GM18517 (cell line): Measurements from ENCODE around the gene FCHO2.

Source experiments
- ATAC-seq: cut with Tn5 transposase; IDR thresholded peaks from one replicate; pipeline ENCODE4 v1.9.1; 2021; ENCODE audit warnings: mild to moderate bottlenecking, moderate library complexity; ENCODE audit not compliant: unreplicated experiment

The FCHO2 gene

DNA sequence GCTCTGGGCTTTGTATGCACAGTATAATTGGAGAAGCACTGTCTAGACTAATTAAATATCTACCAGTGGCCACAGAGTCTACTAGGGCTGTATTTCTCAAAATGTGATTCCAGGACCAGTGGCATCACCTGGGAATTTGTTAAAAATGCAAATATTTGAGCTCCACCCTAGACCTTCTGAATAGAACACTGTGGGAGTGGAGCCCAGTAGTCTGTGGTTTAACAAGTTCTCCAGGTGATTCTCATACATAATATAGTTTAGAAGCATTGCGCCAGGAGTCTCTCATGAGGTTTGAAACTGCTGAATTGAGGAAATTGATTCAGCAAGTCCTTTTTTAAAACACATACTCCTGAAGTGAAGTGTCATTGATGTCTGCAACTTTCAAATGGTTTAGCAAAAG lies 74.7 kb downstream of the FCHO2 start:
- ATAC-seq = no peak

- no peak for ATAC-seq
Observed at GRCh38 chr5:73030995-73031394, 75.2 kb downstream of the FCHO2 start.

DNA sequence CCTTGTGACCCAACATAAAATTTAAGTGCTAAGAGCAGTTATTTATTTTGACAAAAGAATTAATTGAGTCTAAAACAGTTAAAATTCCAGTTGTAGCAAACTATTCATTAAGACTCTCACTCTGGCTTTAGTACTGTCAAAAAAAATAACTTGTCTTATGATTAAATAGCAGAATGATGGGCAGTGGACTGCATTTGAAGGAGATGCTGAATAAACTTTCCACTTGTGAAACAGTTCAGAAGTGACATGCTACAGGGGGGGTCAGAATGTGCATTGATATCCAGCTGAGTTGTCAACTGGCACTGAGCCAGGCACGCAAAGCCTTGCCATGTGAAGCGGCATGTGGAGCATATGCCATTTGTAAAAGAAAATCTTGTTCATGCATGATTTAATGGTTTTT lies 76.0 kb downstream of the FCHO2 start:
- no peak for ATAC-seq

DNA sequence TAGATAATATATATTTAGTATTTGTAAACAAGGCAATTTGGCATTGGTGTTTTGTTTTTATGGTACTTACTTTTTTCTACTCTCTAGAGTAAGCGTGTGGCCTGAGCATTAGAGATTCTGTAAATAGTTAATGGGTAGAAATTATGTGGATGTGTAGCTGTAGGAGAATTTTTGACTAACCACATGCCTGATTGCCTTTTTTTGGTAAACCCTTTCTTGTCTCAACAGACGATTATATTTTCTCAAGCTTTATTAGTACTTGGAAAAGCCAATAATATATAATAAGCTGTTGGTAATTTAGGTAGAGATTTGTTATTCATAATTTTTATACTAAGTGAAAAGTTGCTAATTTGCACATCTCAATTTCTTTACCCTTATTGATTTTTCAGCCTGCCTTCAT lies 76.8 kb downstream of the FCHO2 start:
- no peak for ATAC-seq

DNA sequence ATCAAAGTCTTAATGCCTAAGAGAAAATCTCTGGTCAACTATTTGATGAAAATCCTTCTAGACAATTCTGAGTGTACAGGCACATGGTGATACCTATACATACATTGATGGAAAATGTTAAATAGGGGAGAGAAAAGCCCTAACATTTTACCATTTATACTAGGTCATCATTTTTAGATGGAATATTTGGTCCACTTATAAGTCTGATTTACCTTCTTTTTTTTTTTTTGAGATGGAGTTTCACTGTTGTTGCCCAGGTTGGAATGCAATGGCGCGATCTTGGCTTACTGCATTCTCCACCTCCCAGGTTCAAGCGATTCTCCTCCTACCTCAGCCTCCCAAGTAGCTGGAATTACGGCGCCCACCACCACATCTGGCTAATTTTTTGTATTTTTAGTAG lies 81.7 kb downstream of the FCHO2 start:
- ATAC-seq = no peak

DNA sequence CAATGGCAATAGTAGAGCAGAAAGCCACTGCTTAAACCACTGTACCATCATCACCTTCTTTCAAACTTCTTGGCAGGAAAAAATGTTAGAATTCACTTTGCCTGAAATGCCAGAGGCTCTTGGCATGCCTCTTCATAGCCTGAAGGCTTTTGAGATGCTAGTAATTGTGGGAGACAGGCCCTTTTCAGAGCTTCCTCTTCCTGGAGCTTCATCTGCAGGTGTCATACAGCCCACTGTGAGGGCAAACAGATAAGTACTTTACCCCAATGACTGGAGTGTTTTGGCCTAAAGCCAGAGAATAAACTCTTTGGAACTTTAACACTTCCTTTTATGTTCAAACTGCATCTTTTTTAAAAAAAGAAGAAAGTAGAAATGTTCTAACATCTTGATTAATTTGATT lies 83.2 kb downstream of the FCHO2 start:
- ATAC-seq = no peak

- ATAC-seq = no peak
Observed at GRCh38 chr5:73042993-73043392, 87.2 kb downstream of the FCHO2 start.

DNA sequence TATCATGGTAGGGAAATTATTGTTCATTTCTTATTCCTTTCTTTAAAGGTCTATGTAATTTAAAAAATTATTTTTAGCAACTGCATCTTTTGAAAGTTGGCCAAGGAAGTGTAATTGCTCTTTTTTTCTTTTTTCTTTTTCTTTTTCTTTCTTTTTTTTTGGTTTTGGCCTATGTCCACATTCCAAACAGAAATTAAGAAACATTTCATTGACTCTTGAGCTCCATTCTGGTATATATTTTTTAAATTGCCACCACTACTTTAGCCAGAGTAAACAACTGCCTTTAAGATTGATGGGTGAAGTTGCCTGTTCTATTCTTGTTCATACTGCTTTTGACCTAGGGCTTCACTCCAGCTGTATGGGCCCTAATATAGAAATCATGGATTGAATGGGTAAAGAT lies 88.7 kb downstream of the FCHO2 start:
- ATAC-seq = no peak

GRCh38 chr5:73045623-73046022 lies 89.8 kb downstream of the FCHO2 start:
- ATAC-seq = no peak

DNA sequence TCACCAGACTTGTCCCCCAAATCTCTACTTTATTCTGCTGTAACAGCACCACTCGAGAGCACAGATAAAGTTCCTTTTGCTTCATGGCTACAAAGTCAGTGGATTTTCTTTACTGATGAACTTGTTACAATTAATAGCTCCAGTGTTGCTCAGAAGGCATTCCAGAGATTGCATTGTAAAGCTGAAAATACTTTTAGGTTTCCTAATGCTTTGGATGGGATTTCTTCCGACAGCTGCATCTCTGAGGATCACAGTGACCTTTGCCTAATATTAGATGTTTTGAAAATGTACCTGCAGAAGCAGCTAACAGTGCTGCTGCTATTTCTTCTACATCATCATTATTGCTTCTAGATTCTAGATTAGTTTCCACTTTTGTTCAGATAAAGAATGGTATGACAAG lies 105.8 kb downstream of the FCHO2 start:
- no peak for ATAC-seq

DNA sequence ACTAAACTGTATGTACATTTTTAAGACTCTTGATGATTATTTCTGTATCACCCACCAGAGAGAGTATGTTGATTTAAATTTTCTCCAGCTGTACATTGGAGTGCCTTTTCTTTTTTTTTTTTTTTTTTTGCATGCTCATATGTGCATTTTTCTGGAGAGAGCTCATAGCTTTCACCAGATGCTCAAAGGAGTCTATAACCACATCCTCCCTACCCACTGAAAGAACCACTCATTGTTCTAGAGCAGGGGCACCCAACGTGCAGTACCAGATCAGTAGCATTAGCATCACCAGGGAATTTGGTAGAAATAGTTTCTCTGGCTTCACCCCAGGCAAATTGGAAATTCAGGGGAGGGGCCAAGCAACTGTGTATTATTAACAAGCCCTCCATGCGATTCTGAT lies 110.6 kb downstream of the FCHO2 start:
- no peak for ATAC-seq

- ATAC-seq = no peak
Observed at GRCh38 chr5:73067213-73067612, 111.4 kb downstream of the FCHO2 start.

DNA sequence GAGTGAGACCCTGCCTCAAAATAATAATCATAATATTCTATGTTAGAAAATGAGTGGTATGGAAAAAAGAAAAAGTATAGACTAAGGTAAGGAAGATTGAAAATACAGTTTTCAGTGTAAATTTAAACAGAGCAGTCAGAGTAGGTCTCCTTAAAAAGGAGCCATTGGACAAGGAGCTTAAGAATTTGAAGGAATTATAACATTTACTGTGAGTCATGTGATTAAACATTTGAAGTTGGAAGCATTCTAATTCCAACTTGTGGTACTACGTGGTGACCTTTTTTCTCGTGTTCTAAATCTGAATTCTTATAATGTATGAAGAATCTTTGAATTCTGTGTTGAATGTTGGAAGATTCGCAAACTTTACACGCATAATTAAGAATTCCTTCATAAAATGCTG lies 125.3 kb downstream of the FCHO2 start:
- ATAC-seq = no peak

GRCh38 chr5:73088026-73088425 lies 132.2 kb downstream of the FCHO2 start:
- ATAC-seq = no peak

DNA sequence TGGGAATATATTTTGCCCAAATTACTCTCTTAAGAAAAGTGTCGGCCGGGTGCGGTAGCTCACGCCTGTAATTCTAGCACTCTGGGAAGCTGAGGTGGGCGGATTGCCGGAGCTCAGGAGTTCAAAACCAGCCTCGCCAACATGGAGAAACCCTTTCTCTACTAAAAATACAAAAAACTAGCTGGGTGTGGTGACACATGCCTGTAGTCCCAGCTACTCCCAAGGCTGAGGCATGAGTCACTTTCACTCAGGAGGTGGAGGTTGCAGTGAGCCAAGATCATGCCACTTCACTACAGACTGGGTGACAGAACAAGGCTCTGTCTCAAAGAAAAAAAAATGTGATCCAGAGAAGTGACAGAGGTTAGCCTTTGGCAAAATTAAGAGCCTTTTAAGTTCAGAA lies 138.1 kb downstream of the FCHO2 start:
- ATAC-seq = no peak

DNA sequence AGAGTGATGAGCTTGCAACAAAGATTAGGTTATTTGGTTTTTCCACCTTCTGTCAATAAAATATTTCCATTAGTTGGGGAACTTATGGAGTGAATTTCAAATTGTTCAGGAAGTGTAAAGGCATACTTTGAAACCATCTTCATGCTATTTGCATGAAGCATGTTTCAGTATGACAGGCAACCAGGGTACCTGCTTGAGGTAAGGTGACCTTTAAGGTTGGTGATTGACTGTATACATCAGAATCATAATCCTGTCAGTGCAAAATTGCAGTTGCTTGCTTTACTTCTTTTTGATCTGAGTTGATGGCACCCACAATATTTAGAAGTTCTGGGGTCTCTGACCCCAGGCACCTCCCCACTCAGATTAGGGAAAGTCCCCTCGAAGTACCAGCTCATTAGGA lies 138.6 kb downstream of the FCHO2 start:
- ATAC-seq = no peak

DNA sequence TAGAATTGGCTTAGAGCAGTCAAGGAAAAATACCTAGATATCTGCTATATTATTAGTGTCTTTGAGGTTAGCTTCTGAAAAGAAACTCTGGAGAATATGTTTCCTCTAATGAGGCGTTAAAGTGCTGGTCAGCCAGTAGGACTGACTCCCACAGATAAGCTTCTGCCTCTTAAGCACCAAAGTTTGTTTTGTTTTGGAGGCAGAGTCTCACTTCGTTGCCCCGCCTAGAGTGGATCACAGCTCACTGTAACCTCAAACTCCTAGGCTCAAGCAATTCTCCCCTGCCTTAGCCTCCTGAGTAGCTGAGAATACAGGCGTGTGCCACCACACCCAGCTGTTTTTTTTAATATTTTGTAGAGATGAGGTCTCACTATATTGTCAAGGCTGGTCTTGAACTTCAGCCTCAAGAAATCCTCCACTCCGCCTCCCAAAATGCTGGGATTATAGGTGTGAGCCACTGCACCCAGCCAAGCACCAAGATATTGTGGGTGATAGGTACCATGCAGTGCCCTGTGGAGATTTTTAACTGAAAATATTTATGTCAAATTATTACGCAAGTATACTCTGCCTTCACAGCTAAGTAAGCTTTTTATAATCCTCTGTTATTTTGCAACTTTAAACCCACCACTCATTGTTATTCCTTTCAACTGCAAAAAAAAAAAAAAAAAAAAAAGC lies 139.9 kb downstream of the FCHO2 start:
- ATAC-seq = no peak

- no peak for ATAC-seq
Observed at GRCh38 chr5:73096239-73096575, 140.4 kb downstream of the FCHO2 start.

- no peak for ATAC-seq
Observed at GRCh38 chr5:73097740-73098139, 141.9 kb downstream of the FCHO2 start.

DNA sequence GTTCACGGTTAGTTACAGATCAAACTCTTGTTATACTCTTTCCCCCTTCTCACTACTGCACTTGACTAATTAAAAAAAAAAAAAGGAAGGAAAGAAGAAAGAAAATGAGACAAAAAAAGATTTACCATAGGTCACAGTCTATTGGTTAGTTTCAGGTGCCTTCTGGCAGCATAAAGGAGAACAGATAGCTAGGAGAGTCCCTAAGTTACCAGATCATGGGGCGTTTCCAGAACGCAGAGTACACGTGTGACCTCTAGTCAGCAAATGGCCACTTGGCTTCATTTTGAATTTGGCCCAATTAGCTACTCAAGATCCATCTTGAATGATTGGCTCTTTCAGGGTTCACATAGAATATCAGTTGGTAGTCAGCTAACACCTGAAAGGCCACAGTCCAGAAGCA lies 144.3 kb downstream of the FCHO2 start:
- ATAC-seq = no peak

DNA sequence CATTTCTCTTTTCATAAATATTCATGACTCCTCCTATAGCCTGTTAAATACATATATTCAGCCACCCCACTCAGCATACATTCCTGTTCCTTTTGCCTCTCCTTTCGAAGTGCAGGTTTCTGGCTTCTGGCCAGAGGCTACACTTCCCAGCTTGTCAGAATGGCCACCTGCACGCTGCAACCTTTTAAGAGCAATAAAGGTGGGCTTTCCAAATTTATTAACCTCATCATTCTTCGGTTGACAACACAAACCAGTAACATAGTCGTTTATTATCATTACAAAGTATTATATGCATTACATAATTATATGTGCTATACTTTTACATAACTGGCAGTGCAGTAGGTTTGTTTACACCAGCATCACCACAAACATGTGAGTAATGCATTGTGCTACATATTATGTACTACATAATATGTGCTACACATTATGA lies 148.0 kb downstream of the FCHO2 start:
- no peak for ATAC-seq

DNA sequence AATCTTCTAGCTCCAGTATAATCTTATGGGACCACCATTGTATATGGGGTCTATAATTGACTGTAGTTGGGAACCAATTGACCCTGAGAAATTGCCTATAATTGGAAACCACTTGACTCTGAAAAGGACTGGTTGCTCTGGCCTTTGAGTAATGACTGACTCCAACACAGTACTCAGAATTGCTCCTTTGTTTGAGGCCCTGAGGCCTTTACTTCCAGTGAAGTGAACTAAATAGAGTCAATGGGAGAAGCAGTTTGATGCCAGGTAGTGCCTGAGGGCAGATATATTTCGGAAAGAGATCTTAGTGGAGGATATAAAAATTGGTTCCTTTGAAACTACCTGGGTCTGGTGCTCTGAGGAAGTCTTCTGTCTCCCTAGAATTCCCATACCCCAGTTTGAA lies 148.5 kb downstream of the FCHO2 start:
- ATAC-seq = no peak

- ATAC-seq = no peak
Observed at GRCh38 chr5:73106335-73106734, 150.5 kb downstream of the FCHO2 start.

GRCh38 chr5:73110190-73110589 lies 154.3 kb downstream of the FCHO2 start:
- no peak for ATAC-seq
